CD14-positive monocyte (primary cell): ENCODE data around the gene SNX9. TPM values are rescaled to one million over a fixed set of nuclear protein-coding genes. Genes with fewer than 3 reads are reported as not detected.

Source experiments
- DNase-seq, 3 donors: peaks; one replicate each; pipeline ENCODE4 v3.0.0-alpha.2; 2011 to 2022
- H2AFZ ChIP-seq: 2 replicates; pipeline ENCODE4 v1.6.0; 2012; ENCODE audit warnings: mild to moderate bottlenecking, low read depth, low read length, inconsistent platforms; ENCODE audit not compliant: insufficient read depth, poor library complexity, severe bottlenecking
- H3K27ac ChIP-seq, 2 donors: 1 replicate in 1 of 2; 2 replicates in 1 of 2; pipeline ENCODE4 v1.5.1; 2012 to 2013; ENCODE audit warnings: low read length in 2 of 2, control low read depth in 1 of 2, inconsistent platforms in 1 of 2, low read depth in 1 of 2, mild to moderate bottlenecking in 1 of 2
- H3K27me3 ChIP-seq, 2 donors: one replicate each; pipeline versions ENCODE4 v1.6.0 to v1.6.1; 2011 to 2013; ENCODE audit warnings: low read length in 2 of 2; ENCODE audit not compliant: control insufficient read depth in 2 of 2, insufficient read depth in 2 of 2
- H3K36me3 ChIP-seq, 2 donors: replicated peaks in 1 of 2; 1 replicate in 1 of 2; 2 replicates in 1 of 2; pipeline versions ENCODE4 v1.5.1 to v1.6.1; 2012 to 2013; ENCODE audit warnings: low read length in 2 of 2, control low read depth in 1 of 2, inconsistent platforms in 1 of 2, mild to moderate bottlenecking in 1 of 2; ENCODE audit not compliant: insufficient read depth in 2 of 2, control insufficient read depth in 1 of 2
- H3K4me1 ChIP-seq, 2 donors: 1 replicate in 1 of 2; 2 replicates in 1 of 2; pipeline versions ENCODE4 v1.5.1 to v1.6.1; 2012 to 2013; ENCODE audit warnings: low read length in 2 of 2, control low read depth in 1 of 2, inconsistent platforms in 1 of 2, mild to moderate bottlenecking in 1 of 2, moderate library complexity in 1 of 2; ENCODE audit not compliant: insufficient read depth in 2 of 2, control insufficient read depth in 1 of 2
- H3K4me2 ChIP-seq: replicated peaks from 2 replicates; pipeline ENCODE3; 2012; ENCODE audit warnings: low read length, moderate library complexity, mild to moderate bottlenecking; ENCODE audit not compliant: poor library complexity, severe bottlenecking; ENCODE audit errors: extremely low read depth
- H3K4me3 ChIP-seq, 3 experiments: fragments of 200-600 bp in 1 of 3; sonication (generic) in 1 of 3; replicated peaks in 1 of 3; 1 replicate in 2 of 3; 2 replicates in 1 of 3; pipeline ENCODE4 v1.5.1; 2011 to 2013; ENCODE audit warnings: low read length in 3 of 3, mild to moderate bottlenecking in 3 of 3, control low read depth in 2 of 3, low read depth in 2 of 3, inconsistent platforms in 1 of 3, moderate library complexity in 1 of 3
- H3K79me2 ChIP-seq: 2 replicates; pipeline ENCODE4 v1.6.0; 2012; ENCODE audit warnings: mild to moderate bottlenecking, control low read depth, inconsistent platforms, low read length, moderate library complexity; ENCODE audit not compliant: insufficient read depth
- H3K9ac ChIP-seq: 2 replicates; pipeline ENCODE4 v1.6.0; 2017; ENCODE audit warnings: low read length, mild to moderate bottlenecking; ENCODE audit not compliant: insufficient read depth, poor library complexity, severe bottlenecking
- H3K9me3 ChIP-seq, 2 donors: replicated peaks in 1 of 2; 1 replicate in 1 of 2; 2 replicates in 1 of 2; pipeline versions ENCODE4 v1.5.1 to v1.6.1; 2012 to 2013; ENCODE audit warnings: low read length in 2 of 2, control low read depth in 1 of 2; ENCODE audit not compliant: control insufficient read depth in 1 of 2, insufficient read depth in 1 of 2
- H4K20me1 ChIP-seq: 2 replicates; pipeline ENCODE4 v1.6.0; 2012; ENCODE audit warnings: mild to moderate bottlenecking, low read length, control low read depth, moderate library complexity; ENCODE audit not compliant: insufficient read depth
- H3K27ac Mint-ChIP-seq, 7 donors: one replicate each; pipeline ENCODE4 v1.8.0; 2020; ENCODE audit warnings: mild to moderate bottlenecking in 7 of 7, mixed read lengths in 7 of 7, moderate library complexity in 6 of 7, inconsistent platforms in 2 of 7
- H3K27me3 Mint-ChIP-seq, 3 donors: one replicate each; pipeline ENCODE4 v1.8.0; 2021 to 2022; ENCODE audit warnings: low read depth in 3 of 3, mild to moderate bottlenecking in 3 of 3, mixed read lengths in 3 of 3, moderate library complexity in 3 of 3, inconsistent platforms in 1 of 3
- H3K36me3 Mint-ChIP-seq, 2 donors: one replicate each; pipeline ENCODE4 v1.8.0; 2020; ENCODE audit warnings: mixed read lengths in 2 of 2, inconsistent platforms in 1 of 2, mild to moderate bottlenecking in 1 of 2
- H3K4me1 Mint-ChIP-seq: one replicate; pipeline ENCODE4 v1.8.0; 2020; ENCODE audit warnings: mild to moderate bottlenecking, mixed read lengths
- H3K4me3 Mint-ChIP-seq, 2 donors: one replicate each; pipeline ENCODE4 v1.8.0; 2020; ENCODE audit warnings: mild to moderate bottlenecking in 2 of 2, mixed read lengths in 2 of 2, moderate library complexity in 1 of 2
- H3K9me3 Mint-ChIP-seq, 7 donors: one replicate each; pipeline ENCODE4 v1.8.0; 2020 to 2022; ENCODE audit warnings: mixed read lengths in 7 of 7, mild to moderate bottlenecking in 6 of 7, moderate library complexity in 6 of 7, inconsistent platforms in 2 of 7
- CTCF ChIP-seq: fragments of 200-600 bp; IDR thresholded peaks from one replicate; pipeline ENCODE4 v1.8.0; 2022; ENCODE audit warnings: antibody characterized with exemption, mild to moderate bottlenecking
- WGBS: methylation state at CpG from one replicate; pipeline ENCODE4 v1.1.5; 2013; ENCODE audit warnings: missing lambda C conversion rate; ENCODE audit not compliant: insufficient coverage; 5-methylcytosine and 5-hydroxymethylcytosine counted together
- intact Hi-C, 2 donors: fragments of 100-400 bp; cut with micrococcal nuclease; formaldehyde crosslinking; loops; one replicate each; pipeline versions ENCODE4 v1.15.0 to v1.15.1; 2023
- polyA plus RNA-seq, 3 donors: library from polyadenylated mRNA; depleted of rRNA in 1 of 3; unstranded in 2 of 3; stranded (reverse) in 1 of 3; fragments of 300-500 nt in 2 of 3; fragments of >200 nt in 1 of 3; fragmentation: Illumina TruSeq in 2 of 3; gene quantifications; 1 replicate in 2 of 3; 2 replicates in 1 of 3; pipeline ENCODE4 v1.2.3, GENCODE V29; 2012 to 2021

SNX9 gene
- polyA plus RNA-seq, 3 donors: 5.5 to 8.1 (median 7.2) TPM

GRCh38 chr6:157977176-157977804, 154.2 kb downstream of the SNX9 start:
- no peak overlapping the region for H3K4me2 ChIP-seq
- Mint-ChIP-seq H3K27ac (peak overlapping the region in 2 of 7 donors; percentile 55 to 80), H3K27me3 (peaks cover 20 to 38% (median 26%) of the 10 kb centered on the region in 3 donors), H3K9me3 (peaks cover 0 to 6% (median 0%) of the 10 kb centered on the region in 7 donors), H3K4me3 (no peak overlapping the region), H3K36me3 (peaks cover 0 to under 1% of the 10 kb centered on the region in 2 donors), H3K4me1 (peaks cover 38% of the 10 kb centered on the region)
- no peaks in the 10 kb centered on the region for H3K36me3 ChIP-seq
- H3K27ac ChIP-seq: no peak overlapping the region
- H3K4me3 ChIP-seq: no peak overlapping the region
- no peak overlapping the region for H2AFZ ChIP-seq
- peaks cover 27% of the 10 kb centered on the region in 2 donors for H3K4me1 ChIP-seq
- no peaks in the 10 kb centered on the region for H3K79me2 ChIP-seq
- H3K9me3 ChIP-seq: peaks cover 0 to 6% of the 10 kb centered on the region in 2 donors
- no peak for TF ChIP-seq CTCF
- H3K9ac ChIP-seq: no peak overlapping the region
- no peak for DNase-seq
- intact Hi-C loops: no loop called here
- no peaks in the 10 kb centered on the region for H4K20me1 ChIP-seq
- peaks cover 5 to 16% of the 10 kb centered on the region in 2 donors for H3K27me3 ChIP-seq
- 91% methylated on average over 10 of the region's 10 CpGs for WGBS

GRCh38 chr6:157978021-157978783, 155.2 kb downstream of the SNX9 start:
- Mint-ChIP-seq H3K9me3 (peaks cover 0 to 6% (median 0%) of the 10 kb centered on the region in 7 donors), H3K4me3 (no peak overlapping the region), H3K36me3 (peaks cover 3 to 4% of the 10 kb centered on the region in 2 donors), H3K27me3 (peaks cover 24 to 47% (median 32%) of the 10 kb centered on the region in 3 donors), H3K27ac (peak overlapping the region in 1 of 7 donors; percentile 27), H3K4me1 (peaks cover 43% of the 10 kb centered on the region)
- Histone ChIP-seq H2AFZ (no peak overlapping the region), H3K27me3 (peaks cover 13 to 25% of the 10 kb centered on the region in 2 donors), H3K4me1 (peaks cover 32 to 33% of the 10 kb centered on the region in 2 donors), H3K79me2 (no peaks in the 10 kb centered on the region), H3K36me3 (no peaks in the 10 kb centered on the region), H4K20me1 (no peaks in the 10 kb centered on the region), H3K27ac (no peak overlapping the region), H3K9me3 (peaks cover 0 to 6% of the 10 kb centered on the region in 2 donors), H3K4me3 (no peak overlapping the region), H3K4me2 (no peak overlapping the region), H3K9ac (no peak overlapping the region)
- 84% methylated on average over 11 of the region's 16 CpGs for WGBS
- intact Hi-C loops: no loop called here
- TF ChIP-seq CTCF: no peak
- DNase-seq: no peak
